Stimulated activated CD4-positive, alpha-beta T cell treated with anti-CD3 and anti-CD28 coated beads, Interleukin-4, amount 100 ng/mL, for 48 hours (primary cell): Measurements from ENCODE around the gene UBXN11.

ENCODE experiments used
- DNase-seq, 2 donors: peaks; one replicate each; pipeline ENCODE4 v3.0.0-alpha.2; 2020; ENCODE audit warnings: low read depth in 2 of 2

Gene UBXN11

GRCh38 chr1:26287033-26287711 is 19.3 kb downstream of the UBXN11 start:
- peak in 1 of 2 donors; percentile 57 for DNase-seq

DNA sequence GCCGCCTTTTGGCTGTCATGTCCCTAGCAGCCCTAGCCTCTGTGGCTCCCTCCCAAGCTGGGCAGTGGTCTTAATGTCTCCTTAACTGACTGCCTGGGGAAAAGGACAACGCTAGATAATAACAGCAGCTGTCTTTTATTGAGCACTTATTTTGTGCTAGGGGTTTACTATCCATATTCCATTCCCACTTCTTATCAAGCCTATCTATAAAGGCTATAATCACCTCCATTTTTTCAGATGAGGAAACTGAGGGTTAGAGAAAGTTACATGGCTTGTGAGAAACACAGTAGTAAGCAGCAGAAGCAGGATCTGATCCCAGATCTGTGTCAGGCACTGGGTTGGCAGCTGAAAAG is 20.4 kb downstream of the UBXN11 start:
- no peak for DNase-seq

GRCh38 chr1:26285366-26286063 is 20.9 kb downstream of the UBXN11 start:
- peak in 1 of 2 donors; percentile 62 for DNase-seq

GRCh38 chr1:26284597-26285347 is 21.7 kb downstream of the UBXN11 start:
- DNase-seq, result peak; percentile 94 to 96

DNA sequence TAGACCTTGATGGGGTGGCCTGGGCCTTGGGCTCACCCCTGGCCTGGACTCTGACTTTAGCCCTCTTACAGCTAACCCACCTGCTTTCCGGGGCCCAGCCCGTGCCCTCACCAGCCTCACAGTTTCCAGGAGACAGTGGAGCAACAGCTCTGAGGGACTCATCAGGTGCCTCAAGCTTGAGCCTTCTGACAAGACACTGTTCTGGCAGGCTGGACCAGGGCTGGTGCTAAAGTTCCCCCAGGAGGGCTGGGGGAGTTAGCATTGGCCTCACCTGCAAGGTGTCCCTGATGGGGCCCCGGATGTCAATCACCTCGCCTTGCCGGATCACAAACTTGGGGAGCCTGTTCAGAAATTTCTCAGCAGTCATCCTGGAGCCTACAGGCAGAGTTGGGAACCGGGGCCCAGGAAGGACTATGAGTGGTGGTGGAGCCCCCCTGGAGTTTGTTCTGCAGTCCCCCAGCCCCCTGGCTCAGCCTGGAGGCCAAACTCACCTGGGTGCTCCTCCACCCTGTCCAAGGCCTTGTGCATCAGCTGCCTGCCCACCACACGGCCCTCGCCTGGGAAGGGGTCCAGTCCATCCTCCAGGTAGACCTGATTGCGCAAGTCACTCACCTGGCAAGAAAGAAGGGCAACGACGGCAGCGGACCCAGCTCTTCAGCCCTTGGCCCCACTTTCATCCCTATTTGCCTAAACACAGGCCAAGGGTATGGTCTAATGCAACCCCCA is 22.4 kb downstream of the UBXN11 start:
- DNase-seq, result no peak

GRCh38 chr1:26283279-26283853 is 23.1 kb downstream of the UBXN11 start:
- no peak for DNase-seq

DNA sequence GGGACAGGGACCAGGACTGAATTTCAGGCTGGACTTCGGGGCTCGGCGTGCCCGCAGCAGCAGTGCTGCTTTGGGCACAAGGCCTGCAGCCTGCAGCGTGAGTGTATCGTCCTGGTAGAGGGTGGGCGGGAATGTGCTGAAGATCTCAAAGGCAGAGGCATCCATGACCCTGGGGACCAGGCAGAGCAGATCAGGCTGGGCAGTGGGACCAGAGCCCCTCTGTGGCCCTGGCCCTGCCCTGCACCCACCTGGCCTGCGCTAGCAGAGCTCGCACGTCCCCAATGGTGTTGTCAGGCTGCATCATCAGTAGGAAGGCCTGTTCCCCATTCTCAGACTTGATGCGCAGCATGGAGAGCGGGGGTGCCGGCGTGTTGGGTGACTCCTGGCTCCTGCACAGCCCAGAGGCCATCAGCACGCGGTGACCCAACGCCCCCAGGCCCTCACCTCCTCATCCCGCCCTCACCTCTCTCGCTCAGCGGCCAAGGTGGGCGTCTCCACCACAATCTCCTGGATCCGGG is 24.0 kb downstream of the UBXN11 start:
- no peak for DNase-seq

DNA sequence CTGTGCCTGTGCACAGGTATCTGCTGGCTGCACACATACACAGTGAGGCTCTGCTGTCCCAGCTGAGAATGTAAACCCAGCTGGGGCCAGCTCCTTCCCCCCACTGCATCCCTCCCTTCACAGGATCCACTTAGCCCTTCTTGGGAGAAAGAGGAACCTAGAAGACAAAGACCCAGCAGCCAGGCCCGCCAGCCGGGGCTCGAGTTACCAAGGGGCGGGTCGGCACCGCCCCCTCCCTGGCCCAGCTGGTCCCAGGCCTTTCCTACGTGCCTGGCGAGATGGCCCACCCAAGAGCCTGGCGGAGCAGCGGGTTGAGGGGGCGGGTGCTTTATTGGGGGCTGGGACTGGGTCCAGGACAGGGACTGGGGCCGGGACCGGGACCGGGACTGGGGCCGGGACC is 24.5 kb downstream of the UBXN11 start:
- no peak for DNase-seq

DNA sequence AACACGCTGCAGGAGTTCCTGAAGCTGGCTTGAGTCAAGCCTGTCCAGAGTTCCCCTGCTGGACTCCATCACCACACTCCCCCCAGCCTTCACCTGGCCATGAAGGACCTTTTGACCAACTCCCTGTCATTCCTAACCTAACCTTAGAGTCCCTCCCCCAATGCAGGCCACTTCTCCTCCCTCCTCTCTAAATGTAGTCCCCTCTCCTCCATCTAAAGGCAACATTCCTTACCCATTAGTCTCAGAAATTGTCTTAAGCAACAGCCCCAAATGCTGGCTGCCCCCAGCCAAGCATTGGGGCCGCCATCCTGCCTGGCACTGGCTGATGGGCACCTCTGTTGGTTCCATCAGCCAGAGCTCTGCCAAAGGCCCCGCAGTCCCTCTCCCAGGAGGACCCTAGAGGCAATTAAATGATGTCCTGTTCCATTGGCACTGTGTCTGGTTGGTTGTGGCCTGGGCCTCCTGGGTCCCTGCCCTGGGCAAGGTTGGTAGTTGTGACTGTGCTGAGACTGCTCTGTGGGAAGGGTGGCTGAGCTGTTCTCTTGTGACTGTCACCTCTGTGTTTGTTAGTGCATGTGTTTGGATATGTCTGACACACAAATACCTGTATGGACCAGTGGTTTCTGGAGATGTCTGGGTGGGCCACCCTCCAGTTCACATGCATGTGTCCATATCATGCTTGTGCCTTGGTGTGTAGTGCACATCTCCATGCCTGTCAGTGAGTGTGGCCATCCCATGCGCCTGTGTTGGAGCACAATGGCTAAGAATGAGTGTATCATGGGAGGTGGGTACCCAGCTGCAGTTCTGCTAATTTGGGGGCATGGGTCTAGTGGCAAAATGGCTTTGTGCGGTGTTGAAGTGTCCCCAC is 25.1 kb downstream of the UBXN11 start:
- DNase-seq, result no peak

DNA sequence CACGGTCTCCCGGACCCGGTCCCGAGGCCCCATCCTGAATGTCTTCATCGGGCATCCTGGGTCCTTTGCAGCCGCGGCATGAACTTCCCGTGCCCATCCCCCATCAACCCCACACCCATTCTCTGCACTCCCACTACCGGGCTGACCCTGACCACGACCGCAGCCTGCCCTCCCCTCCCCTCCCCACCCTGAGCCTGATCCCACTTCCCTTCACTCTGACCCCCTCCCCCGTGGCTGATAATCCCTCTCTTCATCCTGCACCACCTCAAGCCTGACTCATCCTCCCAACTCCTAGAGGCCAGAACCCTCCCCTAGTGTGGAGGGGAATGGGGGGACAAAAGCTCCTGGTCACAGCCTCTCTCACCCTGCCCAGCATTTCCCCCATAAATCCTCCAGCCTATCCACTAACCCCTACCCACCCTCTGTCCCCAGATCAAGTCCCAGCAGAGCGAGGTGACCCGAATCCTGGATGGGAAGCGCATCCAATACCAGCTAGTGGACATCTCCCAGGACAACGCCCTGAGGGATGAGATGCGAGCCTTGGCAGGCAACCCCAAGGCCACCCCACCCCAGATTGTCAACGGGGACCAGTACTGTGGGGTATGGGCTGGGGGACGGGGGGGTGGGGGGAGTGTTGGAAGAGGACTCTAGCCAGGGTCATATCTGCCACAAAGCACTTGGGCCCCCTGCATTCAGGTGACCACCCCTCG is 25.9 kb downstream of the UBXN11 start:
- no peak for DNase-seq

GRCh38 chr1:26279456-26280332 is 26.7 kb downstream of the UBXN11 start, which contains the start of gene SH3BGRL3:
Gene SH3BGRL3 (plus strand): TSS chr1:26280086. CDS start chr1:26280156, 70 bp downstream.
- peak; percentile 76 to 82 for DNase-seq

GRCh38 chr1:26278724-26279455 is 27.5 kb downstream of the UBXN11 start:
- no peak for DNase-seq

DNA sequence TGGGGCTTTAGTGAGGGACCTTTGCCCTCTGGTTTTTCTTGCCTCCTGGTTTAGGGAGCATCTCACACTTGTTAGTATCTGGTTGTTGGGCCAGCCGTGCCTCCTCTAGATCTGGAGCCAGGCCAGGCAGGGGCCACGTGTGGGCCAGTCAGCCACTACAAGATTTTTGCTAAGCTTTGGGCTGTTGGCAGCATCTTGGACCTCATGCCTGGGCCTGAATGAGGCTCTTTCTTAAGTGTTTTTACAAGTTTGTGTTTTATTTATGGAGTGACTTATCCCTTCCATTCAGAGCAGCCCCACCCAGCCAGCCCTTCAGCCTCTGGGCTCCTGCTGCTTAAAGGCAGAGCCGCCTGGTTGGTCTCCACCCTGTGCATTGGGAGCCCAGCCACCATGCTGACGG is 28.1 kb downstream of the UBXN11 start:
- no peak for DNase-seq

DNA sequence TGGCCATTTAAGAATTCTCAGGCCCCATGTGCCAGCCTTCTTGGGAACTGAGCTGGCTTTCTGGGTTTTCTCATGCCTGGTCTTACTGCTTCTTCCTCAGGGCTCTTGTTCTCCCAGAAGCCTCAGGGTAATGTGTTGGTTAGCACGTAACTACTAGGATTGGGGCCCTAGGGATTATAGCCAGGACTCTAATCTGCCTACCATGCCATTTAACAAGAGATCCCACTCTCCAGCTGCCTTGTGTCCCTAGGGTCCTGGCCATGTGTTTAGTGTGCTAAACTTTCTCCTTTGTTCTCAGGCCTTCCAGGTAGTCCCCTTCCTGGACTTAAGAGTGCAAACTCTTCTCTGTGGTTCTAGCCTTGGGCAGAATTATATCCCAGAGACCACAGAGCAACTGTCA is 28.7 kb downstream of the UBXN11 start:
- no peak for DNase-seq

DNA sequence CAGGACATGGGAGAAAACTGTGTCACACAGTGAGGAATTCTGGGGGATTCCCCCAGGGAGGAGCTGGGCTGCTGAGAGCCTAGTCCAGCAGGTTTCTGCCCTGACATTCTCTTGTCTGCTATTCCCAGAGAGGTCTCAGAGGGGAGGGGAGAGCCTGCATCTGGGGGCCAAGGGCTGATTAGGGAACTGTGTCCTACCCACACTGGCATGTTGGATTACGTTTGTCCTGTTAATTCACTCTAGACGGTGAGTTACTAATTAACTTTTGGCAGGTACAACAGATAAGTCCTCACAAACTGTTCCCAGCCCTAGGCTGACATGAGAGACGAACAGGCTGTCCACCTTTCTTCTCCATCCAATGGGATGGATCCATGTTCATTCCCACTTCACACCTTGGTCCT is 29.2 kb downstream of the UBXN11 start:
- DNase-seq, result no peak

DNA sequence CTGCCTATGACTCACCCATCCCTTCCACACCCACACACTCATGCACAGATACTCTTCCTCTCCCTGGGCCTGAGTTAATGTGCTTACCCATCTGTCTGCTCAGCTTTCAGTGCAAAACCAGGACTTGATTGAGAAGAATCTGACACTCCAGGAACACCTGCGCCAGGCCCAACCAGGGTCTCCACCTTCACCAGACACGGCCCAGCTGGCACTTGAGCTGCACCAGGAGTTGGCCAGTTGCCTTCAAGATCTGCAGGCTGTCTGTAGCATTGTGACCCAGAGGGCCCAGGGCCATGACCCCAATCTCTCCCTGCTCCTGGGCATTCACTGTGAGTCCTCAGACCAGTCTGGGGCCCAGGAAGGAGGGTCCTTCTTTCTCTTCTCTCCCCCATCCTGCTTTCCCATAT is 30.0 kb downstream of the UBXN11 start:
- DNase-seq, result no peak

- DNase-seq, result peak; percentile 72 to 73
Measured at GRCh38 chr1:26275580-26276431, 30.6 kb downstream of the UBXN11 start.
